Esophagus (tissue), 2 donors: ENCODE results near the gene RGR. TPM values are rescaled to one million over a fixed set of nuclear protein-coding genes. Genes with fewer than 3 reads are reported as not detected.

ENCODE experiments used
- H3K27ac ChIP-seq, 2 donors: one replicate each; pipeline ENCODE4 v1.5.1; 2013; ENCODE audit warnings: low read depth in 2 of 2, mild to moderate bottlenecking in 2 of 2, inconsistent platforms in 1 of 2, low read length in 1 of 2, moderate library complexity in 1 of 2
- H3K27me3 ChIP-seq, 2 donors: one replicate each; pipeline ENCODE4 v1.6.1; 2013; ENCODE audit warnings: low read length in 2 of 2, control low read depth in 1 of 2, mild to moderate bottlenecking in 1 of 2; ENCODE audit not compliant: insufficient read depth in 2 of 2, control insufficient read depth in 1 of 2
- H3K36me3 ChIP-seq, 2 donors: one replicate each; pipeline ENCODE4 v1.6.1; 2013; ENCODE audit warnings: low read length in 1 of 2; ENCODE audit not compliant: control insufficient read depth in 2 of 2, insufficient read depth in 2 of 2
- H3K4me1 ChIP-seq, 2 donors: one replicate each; pipeline ENCODE4 v1.6.1; 2013; ENCODE audit warnings: low read length in 1 of 2; ENCODE audit not compliant: control insufficient read depth in 2 of 2, insufficient read depth in 2 of 2
- H3K4me3 ChIP-seq, 2 donors: one replicate each; pipeline ENCODE4 v1.5.1; 2013; ENCODE audit warnings: low read length in 2 of 2, mild to moderate bottlenecking in 2 of 2, low read depth in 1 of 2, moderate library complexity in 1 of 2
- H3K9me3 ChIP-seq, 2 donors: one replicate each; pipeline ENCODE4 v1.6.1; 2013; ENCODE audit warnings: mild to moderate bottlenecking in 2 of 2, low read depth in 1 of 2, low read length in 1 of 2, moderate library complexity in 1 of 2; ENCODE audit not compliant: control insufficient read depth in 2 of 2, insufficient read depth in 1 of 2
- WGBS, 2 donors: extraction: QIAGEN DNeasy Blood & Tissue Kit; methylation state at CpG; one replicate each; pipeline ENCODE4 v1.1.7; 2013; 5-methylcytosine and 5-hydroxymethylcytosine counted together
- polyA plus RNA-seq, 2 donors: library from polyadenylated mRNA; stranded (reverse); fragments of 200-250 nt; gene quantifications; one replicate each; pipeline ENCODE4 v1.2.3, GENCODE V29; 2013
- donor health status: healthy with polysubstance abuse.
- donor health status: Bipolar disorder and iron deficiency.

Gene RGR
- polyA plus RNA-seq, 2 donors = 0.31 to 0.33 TPM

DNA sequence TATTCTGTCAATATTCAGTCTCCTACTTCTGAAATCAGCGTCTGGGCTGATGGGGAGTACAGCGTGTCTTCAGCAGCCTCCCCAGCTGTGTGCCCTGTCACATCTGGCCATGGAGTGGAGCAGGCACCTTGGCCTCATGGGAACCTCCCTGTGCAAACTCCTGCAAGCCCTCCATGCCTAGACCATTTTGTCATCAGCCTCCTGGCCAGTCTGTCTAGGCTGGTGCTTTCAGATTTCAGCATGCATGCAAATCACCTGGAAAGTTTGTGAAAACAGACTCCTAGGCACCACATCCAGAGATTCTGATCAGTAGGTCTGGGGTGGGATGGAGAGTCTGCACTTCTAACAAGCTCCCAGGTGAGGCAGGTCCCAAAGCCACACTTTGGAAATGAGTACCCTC, 57.4 kb downstream of the RGR start:
- H3K27ac ChIP-seq = no peak overlapping the region
- H3K4me1 ChIP-seq = no peaks in the 10 kb centered on the region
- no peaks in the 10 kb centered on the region for H3K27me3 ChIP-seq
- H3K9me3 ChIP-seq = no peaks in the 10 kb centered on the region
- no peak overlapping the region for H3K4me3 ChIP-seq
- H3K36me3 ChIP-seq = no peaks in the 10 kb centered on the region
- WGBS, 2 donors = 76 to 78% methylated on average over 2 of the region's 2 CpGs

DNA sequence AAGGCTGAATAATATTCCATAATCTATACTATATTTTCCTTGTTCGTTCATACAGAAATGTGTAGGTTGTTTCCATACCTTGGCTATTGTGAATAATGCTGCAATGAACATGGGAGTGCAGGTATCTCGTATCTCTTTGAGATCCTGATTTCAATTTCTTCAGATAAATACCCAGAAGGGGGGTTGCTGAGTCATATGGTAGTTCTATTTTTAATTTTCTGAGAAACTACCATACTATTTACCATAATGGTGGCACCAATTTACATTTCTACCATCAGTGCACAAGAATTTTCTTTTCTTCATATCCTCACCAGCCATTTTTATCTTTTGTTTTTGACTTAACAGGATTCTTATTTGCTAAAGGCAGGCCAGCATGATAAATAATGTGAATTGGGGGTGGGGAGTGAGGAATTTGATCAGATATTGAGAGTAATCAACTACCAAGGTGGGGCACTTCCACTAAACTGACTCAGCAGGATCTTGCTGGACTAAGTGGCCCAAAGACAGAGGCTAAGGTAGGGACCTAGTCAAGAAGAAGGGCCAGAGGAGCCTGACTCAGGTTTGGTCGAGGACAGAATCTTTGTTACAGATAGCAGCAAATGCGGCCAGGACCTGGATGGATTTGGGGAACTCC, 62.0 kb downstream of the RGR start:
- Histone ChIP-seq H3K4me3 (no peak overlapping the region), H3K27me3 (no peaks in the 10 kb centered on the region), H3K27ac (no peak overlapping the region), H3K36me3 (no peaks in the 10 kb centered on the region), H3K4me1 (no peaks in the 10 kb centered on the region), H3K9me3 (no peaks in the 10 kb centered on the region)
- 72 to 73% methylated on average over 4 of the region's 4 CpGs for WGBS, 2 donors

DNA sequence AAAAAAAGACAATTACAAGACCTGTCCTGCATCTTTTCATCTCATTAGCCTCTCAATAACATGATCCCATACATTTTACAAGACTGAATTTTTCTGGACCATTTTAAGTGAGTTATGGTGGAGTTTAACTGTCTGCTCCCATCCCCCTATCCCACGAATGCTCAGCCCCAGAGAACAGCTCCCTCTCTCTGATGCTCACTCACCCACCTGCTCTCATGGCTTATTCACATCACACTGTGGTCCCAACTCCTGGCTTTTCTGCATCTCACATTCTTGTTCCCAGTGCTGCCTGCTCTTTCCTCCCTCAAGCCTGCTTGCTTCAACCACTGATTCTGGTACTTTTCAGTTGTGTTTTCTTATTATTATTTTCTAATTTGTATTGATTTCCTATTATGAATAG, 63.2 kb downstream of the RGR start:
- no peaks in the 10 kb centered on the region for H3K4me1 ChIP-seq
- no peak overlapping the region for H3K27ac ChIP-seq
- WGBS, 2 donors = 32 to 41% methylated on average over 1 of the region's 1 CpG
- H3K27me3 ChIP-seq = no peaks in the 10 kb centered on the region
- H3K9me3 ChIP-seq = no peaks in the 10 kb centered on the region
- no peak overlapping the region for H3K4me3 ChIP-seq
- no peaks in the 10 kb centered on the region for H3K36me3 ChIP-seq

DNA sequence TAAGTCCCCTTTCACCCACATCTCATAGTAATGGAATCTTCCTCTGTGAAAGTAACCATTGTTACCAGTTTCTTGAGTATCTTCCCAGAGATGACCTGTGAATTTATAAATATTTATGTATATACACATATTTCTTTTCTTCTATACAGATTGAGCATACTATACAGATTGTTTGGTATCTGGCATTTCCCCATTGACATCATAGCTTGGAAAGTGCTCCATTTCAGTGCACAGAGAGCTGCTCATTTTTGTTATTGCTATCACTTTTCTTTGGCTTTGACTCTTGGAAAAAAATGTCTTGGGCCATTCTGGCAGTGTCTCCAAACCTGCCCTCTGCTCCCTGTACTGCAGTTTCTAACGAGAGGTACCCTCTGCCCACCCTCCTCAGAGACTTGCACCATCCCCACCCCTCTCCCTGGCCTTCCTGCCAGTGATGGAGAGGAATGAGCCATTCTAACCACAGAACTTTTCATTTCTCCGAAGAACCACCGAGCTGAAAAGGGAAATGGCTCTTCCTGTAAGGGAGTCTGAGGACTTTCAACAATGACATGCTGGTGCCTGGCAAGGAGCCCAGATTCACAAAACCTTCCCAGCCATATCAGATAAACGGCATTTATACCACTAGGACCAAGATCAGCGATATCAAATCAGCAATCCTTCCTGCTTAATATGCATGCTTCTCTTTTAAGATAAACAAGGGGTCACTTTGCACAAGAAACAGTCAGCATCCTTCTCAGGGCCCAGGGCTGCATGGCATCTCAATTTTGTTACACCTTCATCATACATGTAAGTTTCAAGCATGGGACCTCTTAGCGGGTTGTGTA, 63.8 kb downstream of the RGR start:
- Histone ChIP-seq H3K36me3 (no peaks in the 10 kb centered on the region), H3K27ac (no peak overlapping the region), H3K9me3 (no peaks in the 10 kb centered on the region), H3K4me3 (no peak overlapping the region), H3K27me3 (no peaks in the 10 kb centered on the region), H3K4me1 (no peaks in the 10 kb centered on the region)
- 26 to 29% methylated on average over 6 of the region's 6 CpGs for WGBS, 2 donors

Other genes starting within 250 kb of the RGR start
- 100 to 1,000 TPM in 1 of 2 donors, 10 to 100 TPM in 1; 62.8 to 144 TPM for gene GHITM, start 105.5 kb upstream of the RGR start, polyA plus RNA-seq
- gene GPR15LG, start 71.3 kb upstream of the RGR start, polyA plus RNA-seq = 100 to 1,000 TPM; 273 to 321 TPM
- 10 to 100 TPM in 1 of 2 donors, 1 to 10 TPM in 1; 5.0 to 16.1 TPM for gene CDHR1, start 50.5 kb upstream of the RGR start, polyA plus RNA-seq
- gene LRIT2, start 19.5 kb upstream of the RGR start, polyA plus RNA-seq = not detected
- not detected for gene LRIT1, start 3.5 kb upstream of the RGR start, polyA plus RNA-seq
- 10 to 100 TPM; 10.0 to 11.6 TPM for gene CCSER2, start 83.5 kb downstream of the RGR start, polyA plus RNA-seq